ENCODE results near the gene PAFAH1B1. TPM values are rescaled to one million over a fixed set of nuclear protein-coding genes. Genes with fewer than 3 reads are reported as not detected.

PAFAH1B1 gene
- total and polyA plus RNA-seq, 2 donors (not counting 1 experiment from before 2014, with no cell fraction given): 41.4 to 170 TPM

- Mint-ChIP-seq H3K27me3 (no peaks in the 10 kb centered on the region), H3K4me1 (peaks cover 4% of the 10 kb centered on the region), H3K9me3 (ENCODE audit: insufficient read depth) (no peaks in the 10 kb centered on the region), H3K4me3 (no peak overlapping the region), H3K27ac (no peak overlapping the region)
- no peaks in the 10 kb centered on the region for H4K20me1 ChIP-seq (ENCODE audit: control insufficient read depth, insufficient read depth, low read length, poor library complexity, severe bottlenecking)
- H3K27me3 ChIP-seq (replicated peaks in 1 of 4; ENCODE audit: control extremely low read depth in 1 of 4, control insufficient read depth in 3 of 4, insufficient read depth in 4 of 4, low read length in 3 of 4): no peaks in the 10 kb centered on the region
- POLR2A ChIA-PET: no interaction called here
- no peak overlapping the region for H3K4me3 ChIP-seq (ENCODE audit: control extremely low read depth in 1 of 5, extremely low read depth in 1 of 5, insufficient read depth in 1 of 5, low read depth in 2 of 5, low read length in 4 of 5)
- no peaks in the 10 kb centered on the region for H3K9me3 ChIP-seq (ENCODE audit: control extremely low read depth in 1 of 3, control insufficient read depth in 2 of 3, insufficient read depth in 1 of 3, low read length in 2 of 3)
- no peak for ATAC-seq (ENCODE audit: low read depth)
- DNase-seq: no peak
- no peaks in the 10 kb centered on the region for H3K79me2 ChIP-seq (ENCODE audit: control insufficient read depth, insufficient read depth, low read length)
- CTCF ChIA-PET: no interaction called here
- H3K27ac ChIP-seq (ENCODE audit: low read length in 2 of 2): no peak overlapping the region
- intact Hi-C loops (cut with micrococcal nuclease): no loop called here
- peaks cover 0 to 7% of the 10 kb centered on the region in 2 donors for H3K4me1 ChIP-seq (ENCODE audit: control insufficient read depth in 2 of 2, insufficient read depth in 2 of 2, low read length in 2 of 2)
- no peak for TF ChIP-seq CTCF (IDR thresholded peaks at IDR 0.05)
- no peak for TF ChIP-seq EZH2 (IDR thresholded peaks at IDR 0.05; ENCODE audit: borderline replicate concordance, insufficient read depth, low read depth, low read length, poor library complexity, severe bottlenecking)
- H2AFZ ChIP-seq (ENCODE audit: insufficient read depth, low read depth, low read length, poor library complexity, severe bottlenecking): no peak overlapping the region
- no peak overlapping the region for H3K4me2 ChIP-seq (replicated peaks; ENCODE audit: low read depth, low read length, poor library complexity, severe bottlenecking)
- H3K9ac ChIP-seq (ENCODE audit: low read length): no peak overlapping the region
- WGBS (ENCODE audit: insufficient coverage): 87% methylated on average over 6 of the region's 14 CpGs
- peaks cover 0 to 49% of the 10 kb centered on the region in 2 experiments for H3K36me3 ChIP-seq (replicated peaks in 1 of 2; ENCODE audit: control extremely low read depth in 1 of 2, control insufficient read depth in 1 of 2, extremely low read depth in 1 of 2, insufficient read depth in 2 of 2, low read length in 1 of 2)
Observed at GRCh38 chr17:2692781-2693135, 99.3 kb downstream of the PAFAH1B1 start.

GRCh38 chr17:2693561-2694380, 100.3 kb downstream of the PAFAH1B1 start:
- Histone ChIP-seq H2AFZ (ENCODE audit: insufficient read depth, low read depth, low read length, poor library complexity, severe bottlenecking) (no peak overlapping the region), H3K79me2 (ENCODE audit: control insufficient read depth, insufficient read depth, low read length) (no peaks in the 10 kb centered on the region), H3K9ac (ENCODE audit: low read length) (no peak overlapping the region), H3K9me3 (ENCODE audit: control extremely low read depth in 1 of 3, control insufficient read depth in 2 of 3, insufficient read depth in 1 of 3, low read length in 2 of 3) (no peaks in the 10 kb centered on the region), H3K36me3 (replicated peaks in 1 of 2; ENCODE audit: control extremely low read depth in 1 of 2, control insufficient read depth in 1 of 2, extremely low read depth in 1 of 2, insufficient read depth in 2 of 2, low read length in 1 of 2) (peaks cover 0 to 55% of the 10 kb centered on the region in 2 experiments), H3K4me2 (replicated peaks; ENCODE audit: low read depth, low read length, poor library complexity, severe bottlenecking) (no peak overlapping the region), H3K27me3 (replicated peaks in 1 of 4; ENCODE audit: control extremely low read depth in 1 of 4, control insufficient read depth in 3 of 4, insufficient read depth in 4 of 4, low read length in 3 of 4) (no peaks in the 10 kb centered on the region), H3K4me3 (ENCODE audit: control extremely low read depth in 1 of 5, extremely low read depth in 1 of 5, insufficient read depth in 1 of 5, low read depth in 2 of 5, low read length in 4 of 5) (no peak overlapping the region), H3K4me1 (ENCODE audit: control insufficient read depth in 2 of 2, insufficient read depth in 2 of 2, low read length in 2 of 2) (peaks cover 0 to 7% of the 10 kb centered on the region in 2 donors), H3K27ac (ENCODE audit: low read length in 2 of 2) (no peak overlapping the region), H4K20me1 (ENCODE audit: control insufficient read depth, insufficient read depth, low read length, poor library complexity, severe bottlenecking) (no peaks in the 10 kb centered on the region)
- Mint-ChIP-seq H3K9me3 (ENCODE audit: insufficient read depth) (no peaks in the 10 kb centered on the region), H3K27me3 (no peaks in the 10 kb centered on the region), H3K4me1 (peaks cover 4% of the 10 kb centered on the region), H3K4me3 (no peak overlapping the region), H3K27ac (no peak overlapping the region)
- no peak for DNase-seq
- intact Hi-C loops (cut with micrococcal nuclease): no loop called here
- no peak for ATAC-seq (ENCODE audit: low read depth)
- whole genome bisulfite sequencing (ENCODE audit: insufficient coverage): 90% methylated on average over 33 of the region's 37 CpGs
- TF ChIP-seq CTCF (IDR thresholded peaks at IDR 0.05) (no peak), EZH2 (IDR thresholded peaks at IDR 0.05; ENCODE audit: borderline replicate concordance, insufficient read depth, low read depth, low read length, poor library complexity, severe bottlenecking) (no peak)
- ChIA-PET CTCF (no interaction called here), POLR2A (no interaction called here)

Data from B cell (primary cell).